GM12892 (cell line): ENCODE measurements around the gene MYO3A.

Experiments used
- POLR2A ChIP-seq: IDR thresholded peaks from 2 replicates; pipeline ENCODE4 v1.6.1; 2011; ENCODE audit warnings: low read depth, low read length, control low read depth
- POLR2AphosphoS5 ChIP-seq: IDR thresholded peaks from 2 replicates; pipeline ENCODE4 v1.6.1; 2011; ENCODE audit warnings: low read depth, low read length, control low read depth
- TAF1 ChIP-seq: IDR thresholded peaks from 2 replicates; pipeline ENCODE4 v1.6.1; 2011; ENCODE audit warnings: low read depth, mild to moderate bottlenecking, control low read depth, low read length, borderline replicate concordance

DNA sequence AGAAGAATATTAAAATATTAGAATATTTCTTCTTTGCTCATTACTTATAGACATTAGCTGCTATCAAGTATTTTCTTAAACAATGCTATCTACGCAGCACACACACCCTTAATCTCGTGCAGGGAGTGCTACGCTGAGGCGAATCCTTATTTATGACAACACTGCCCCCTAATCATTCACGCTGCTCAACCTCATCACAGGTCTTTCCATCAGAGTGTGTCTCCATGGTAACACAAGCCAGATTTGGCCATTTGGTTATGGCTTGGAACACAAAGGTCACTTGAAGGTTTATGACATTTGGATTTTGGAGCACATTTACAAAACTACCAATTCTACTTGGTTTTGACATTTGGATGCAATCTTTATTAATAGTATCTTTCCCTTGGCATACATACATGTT is 45.4 kb upstream of the MYO3A start:
- TF ChIP-seq POLR2A (no peak), POLR2AphosphoS5 (no peak), TAF1 (no peak)
